ENCODE measurements around the gene PRDM8.
A peak's percentile ranks its signal among the peaks of the same experiment; 100 is the strongest.

The PRDM8 gene

DNA sequence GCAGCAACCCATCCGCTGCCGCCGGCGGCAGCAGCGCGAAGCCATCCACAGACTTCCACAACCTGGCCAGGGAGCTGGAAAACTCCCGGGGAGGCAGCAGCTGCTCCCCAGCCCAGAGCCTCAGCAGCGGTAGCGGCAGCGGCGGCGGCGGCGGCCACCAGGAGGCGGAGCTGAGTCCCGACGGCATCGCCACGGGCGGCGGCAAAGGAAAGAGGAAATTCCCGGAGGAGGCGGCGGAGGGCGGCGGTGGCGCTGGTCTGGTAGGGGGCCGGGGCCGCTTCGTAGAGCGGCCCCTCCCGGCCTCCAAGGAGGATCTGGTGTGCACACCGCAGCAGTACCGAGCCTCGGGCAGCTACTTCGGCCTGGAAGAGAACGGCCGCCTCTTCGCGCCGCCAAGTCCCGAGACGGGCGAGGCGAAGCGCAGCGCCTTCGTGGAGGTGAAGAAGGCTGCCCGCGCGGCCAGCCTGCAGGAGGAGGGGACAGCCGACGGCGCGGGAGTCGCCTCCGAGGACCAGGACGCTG lies 4.9 kb downstream of the PRDM8 start:
- peak; percentile 71 to 82 for DNase-seq

DNA sequence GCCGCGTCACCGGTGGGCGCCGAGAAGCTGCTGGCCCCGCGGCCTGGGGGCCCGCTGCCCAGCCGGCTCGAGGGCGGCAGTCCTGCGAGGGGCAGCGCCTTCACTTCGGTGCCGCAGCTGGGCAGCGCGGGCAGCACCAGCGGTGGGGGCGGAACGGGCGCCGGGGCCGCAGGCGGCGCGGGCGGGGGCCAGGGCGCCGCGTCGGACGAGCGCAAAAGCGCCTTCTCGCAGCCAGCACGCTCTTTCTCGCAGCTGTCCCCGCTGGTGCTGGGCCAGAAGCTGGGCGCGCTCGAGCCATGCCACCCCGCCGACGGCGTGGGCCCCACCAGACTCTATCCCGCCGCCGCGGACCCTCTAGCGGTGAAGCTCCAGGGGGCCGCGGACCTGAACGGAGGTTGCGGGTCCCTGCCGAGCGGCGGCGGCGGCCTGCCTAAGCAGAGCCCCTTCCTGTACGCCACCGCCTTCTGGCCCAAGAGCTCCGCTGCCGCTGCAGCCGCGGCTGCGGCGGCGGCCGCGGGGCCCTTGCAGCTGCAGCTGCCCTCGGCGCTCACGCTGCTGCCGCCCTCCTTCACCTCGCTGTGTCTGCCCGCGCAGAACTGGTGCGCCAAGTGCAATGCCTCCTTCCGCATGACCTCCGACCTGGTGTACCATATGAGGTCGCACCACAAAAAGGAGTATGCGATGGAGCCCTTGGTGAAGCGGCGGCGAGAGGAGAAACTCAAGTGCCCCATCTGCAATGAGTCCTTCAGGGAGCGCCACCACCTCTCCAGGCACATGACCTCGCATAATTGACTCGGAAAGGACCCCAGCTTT lies 5.6 kb downstream of the PRDM8 start:
- DNase-seq = peak; percentile 52 to 65

DNA sequence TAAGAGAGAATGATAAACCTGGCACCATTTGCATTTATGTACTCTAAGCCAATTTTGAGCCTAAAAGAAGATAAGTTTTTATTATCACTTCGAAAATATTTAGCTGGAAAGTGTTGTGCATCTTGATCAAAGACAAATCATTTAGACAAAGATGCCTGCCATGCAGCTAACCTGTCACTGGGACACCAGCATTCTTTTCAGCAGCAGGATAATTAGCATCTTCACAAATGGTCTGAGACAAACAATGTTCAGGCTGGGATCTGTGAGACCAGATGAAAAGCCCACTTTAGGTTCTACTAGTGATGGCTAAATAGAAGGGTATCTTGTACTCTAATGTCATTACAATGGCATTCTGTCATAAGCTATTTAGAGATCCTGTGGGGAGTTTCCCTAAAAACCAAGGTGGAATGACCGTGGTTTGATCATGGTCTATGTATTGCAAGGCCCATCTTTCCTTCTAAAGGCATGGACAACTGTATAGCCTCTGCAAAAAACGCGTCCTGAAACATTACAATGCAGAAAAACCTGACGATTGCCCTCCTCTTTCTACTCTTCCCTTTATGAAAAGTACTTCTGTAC lies 7.2 kb downstream of the PRDM8 start:
- DNase-seq = no peak

DNA sequence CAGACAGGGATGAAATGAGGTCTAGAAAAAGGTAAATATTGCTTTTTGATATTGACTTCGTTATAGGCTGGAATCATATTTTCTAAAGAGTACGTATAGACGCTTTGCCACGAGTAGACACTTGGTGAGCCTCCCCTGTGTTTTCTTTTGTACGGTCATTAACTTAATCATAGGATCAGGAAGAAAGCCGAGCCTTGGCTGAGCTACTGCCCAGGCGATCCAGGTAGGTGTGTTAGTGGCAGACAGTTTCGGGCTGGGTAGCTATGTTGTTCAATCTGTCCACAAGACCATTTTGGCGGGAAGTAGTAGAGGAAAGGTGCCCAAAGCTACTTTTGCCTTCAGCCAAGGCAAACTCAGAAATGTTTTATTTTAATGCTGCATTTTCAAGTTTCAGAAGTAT lies 8.8 kb downstream of the PRDM8 start:
- no peak for DNase-seq

DNA sequence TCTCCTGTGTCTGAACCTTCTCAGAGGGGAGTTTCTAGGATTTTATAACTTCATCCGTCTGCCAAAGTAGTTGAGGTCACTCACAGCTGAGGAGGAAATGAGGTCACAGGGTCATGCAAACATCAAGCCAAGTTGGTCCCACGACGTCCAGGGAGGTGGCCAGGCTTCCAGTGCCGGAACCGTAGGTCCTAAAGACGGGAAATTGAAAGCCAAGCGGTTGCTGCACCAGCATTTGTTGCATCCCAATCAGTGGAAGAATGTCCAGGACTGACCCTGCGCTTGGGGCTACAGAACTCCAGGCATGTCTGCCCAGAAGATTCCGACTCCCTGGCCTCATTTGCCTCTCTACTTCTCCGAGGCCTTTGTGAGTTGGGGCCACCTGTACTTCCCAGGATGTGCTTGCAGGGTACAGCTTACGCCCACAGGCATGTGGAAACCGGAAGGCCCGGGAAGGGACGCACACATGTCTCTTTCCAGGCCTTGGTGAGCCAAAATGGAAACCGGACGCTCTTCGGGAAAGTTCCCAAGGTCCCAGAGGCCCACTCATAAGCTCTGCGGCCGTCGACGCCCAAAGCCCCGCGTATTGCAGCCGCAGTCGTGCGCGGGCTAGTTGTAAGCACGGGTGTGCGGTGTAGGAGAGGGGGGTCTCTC lies 9.3 kb downstream of the PRDM8 start:
- DNase-seq = no peak

DNA sequence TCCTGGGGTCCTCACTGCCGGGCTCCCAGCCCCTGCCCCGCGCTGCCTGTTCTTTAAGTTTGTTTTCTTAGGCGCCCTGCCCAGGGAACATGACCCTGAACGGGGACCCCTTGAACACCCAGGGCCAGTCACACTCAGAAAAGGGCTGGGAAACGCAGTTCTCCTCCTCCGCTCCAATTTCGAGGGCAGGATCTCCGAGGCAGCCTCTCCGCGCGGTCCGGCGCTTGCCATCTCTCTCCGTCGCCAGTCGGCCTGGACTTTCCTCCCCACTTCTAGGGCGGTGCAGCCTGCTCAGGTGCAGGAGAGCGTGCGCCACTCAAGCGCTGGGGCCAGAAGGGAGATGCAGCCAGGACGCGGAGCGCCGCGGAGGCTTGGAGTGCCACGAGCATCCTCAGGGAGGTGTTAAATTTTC lies 9.9 kb downstream of the PRDM8 start:
- DNase-seq = no peak

DNA sequence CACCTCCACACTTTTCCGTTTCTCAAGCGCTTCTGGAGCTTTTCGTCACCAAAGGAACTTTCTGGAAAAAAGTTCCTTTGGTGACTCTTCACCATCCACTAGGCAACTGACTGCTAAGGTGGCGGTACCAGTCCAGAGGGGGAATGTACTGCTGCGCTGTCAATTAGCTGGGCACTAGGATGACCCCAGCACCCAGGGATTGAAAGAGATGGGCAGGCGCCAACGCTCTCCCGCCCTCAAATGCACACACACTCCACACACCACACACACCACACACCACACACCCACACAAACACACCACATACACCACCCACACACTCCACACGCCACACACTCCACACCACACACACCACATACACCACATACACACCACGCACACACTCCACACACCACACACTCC lies 10.4 kb downstream of the PRDM8 start:
- DNase-seq = no peak

DNA sequence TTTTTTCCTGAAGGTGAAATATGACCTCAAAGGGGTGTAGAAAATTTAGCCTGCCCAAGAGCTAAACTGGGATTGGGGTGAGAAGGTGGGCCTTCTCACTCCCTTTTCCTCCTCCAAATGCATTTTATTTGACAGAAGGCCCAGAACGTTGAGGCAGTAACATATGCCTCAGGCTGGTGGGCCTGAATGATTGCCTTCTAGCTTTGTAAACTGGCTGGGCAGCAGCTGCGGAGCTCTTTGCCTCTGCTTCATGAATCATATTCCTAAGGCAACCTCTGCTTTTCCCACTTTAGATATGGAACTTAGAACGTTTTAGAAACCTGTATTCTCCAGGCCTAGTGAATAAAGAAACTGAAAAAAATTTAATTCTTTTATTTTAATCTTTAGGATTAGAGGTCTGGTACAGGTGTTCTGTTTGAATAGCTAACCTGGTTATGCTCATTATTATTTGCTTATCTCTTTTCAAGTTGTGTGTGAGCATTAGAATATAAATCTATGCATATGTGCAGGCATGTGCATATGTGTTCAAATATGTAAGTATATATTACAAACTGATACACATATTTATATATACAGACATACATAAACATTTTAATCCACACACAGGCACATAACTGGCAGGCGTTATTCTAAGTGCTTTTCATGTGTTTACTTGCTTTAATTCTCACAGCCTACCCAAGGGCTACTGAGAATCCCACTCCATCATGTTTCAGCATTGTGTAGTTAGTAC lies 11.5 kb downstream of the PRDM8 start:
- DNase-seq = no peak

DNA sequence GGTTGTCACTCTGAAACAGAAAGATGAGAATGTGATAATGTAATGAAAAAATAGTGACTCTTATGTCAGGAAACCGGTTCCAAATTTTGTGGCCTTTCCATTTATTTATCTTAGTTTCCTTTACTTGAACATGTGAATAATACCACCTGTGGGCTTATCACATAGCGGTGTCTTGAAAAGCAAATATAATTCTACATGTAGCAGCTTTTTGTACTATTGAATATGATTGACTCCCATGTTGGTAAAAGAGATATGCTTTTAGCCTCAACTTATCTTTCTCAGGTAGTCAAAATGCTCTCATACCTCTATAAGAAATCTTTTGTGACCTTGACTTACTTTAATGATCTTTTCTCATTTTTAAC lies 12.0 kb downstream of the PRDM8 start:
- no peak for DNase-seq

DNA sequence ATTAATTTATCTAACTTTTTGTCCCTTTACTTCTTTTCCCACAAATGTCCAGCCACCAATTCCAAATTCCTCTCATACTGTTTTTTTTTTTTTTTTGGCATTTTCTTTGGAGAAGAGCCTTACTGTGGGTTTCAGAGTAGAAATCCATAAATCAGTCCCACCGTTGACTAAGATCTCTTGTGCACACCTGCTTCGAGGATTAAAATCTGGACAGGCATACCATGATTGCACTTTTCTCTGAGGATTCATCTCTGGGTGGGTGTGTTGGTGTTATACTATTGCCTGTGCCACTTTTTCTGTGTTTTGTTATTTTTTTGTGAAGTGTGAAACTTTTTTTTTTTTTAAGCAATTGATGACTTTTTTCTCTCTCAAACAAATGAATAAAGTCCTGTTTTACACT lies 13.2 kb downstream of the PRDM8 start:
- no peak for DNase-seq

DNA sequence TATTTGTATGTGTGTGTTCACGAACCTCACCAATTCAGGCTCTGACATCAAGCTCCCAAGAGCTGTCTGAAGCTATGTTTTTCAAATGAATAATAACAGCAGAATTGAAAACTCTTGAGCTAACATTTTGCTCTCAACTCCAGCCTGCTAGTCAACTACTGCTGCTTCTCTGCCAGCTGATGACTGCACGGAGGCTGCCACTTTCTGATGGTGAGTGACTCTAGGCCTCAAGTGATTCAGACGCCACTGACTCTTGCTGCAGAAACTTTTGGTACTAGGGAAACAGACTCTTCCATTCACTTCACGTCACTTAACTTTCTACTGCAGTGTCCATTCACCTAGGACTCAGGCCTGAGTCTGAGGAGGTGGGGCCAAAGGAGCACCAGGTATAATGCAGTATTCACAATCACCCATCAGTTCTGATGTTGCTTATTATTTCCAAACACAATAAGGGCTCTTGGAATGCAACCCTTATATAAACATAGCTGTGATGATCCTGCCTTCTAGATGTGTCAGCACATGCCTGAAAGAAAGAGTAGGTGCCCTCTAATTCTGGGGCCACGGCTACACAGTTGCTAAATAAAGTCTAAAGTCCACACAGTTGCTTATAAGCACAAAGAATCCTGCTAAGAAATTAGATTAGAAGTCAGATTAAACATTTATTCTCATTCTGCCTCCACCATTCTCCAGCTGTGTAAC lies 16.0 kb downstream of the PRDM8 start:
- DNase-seq = no peak

DNA sequence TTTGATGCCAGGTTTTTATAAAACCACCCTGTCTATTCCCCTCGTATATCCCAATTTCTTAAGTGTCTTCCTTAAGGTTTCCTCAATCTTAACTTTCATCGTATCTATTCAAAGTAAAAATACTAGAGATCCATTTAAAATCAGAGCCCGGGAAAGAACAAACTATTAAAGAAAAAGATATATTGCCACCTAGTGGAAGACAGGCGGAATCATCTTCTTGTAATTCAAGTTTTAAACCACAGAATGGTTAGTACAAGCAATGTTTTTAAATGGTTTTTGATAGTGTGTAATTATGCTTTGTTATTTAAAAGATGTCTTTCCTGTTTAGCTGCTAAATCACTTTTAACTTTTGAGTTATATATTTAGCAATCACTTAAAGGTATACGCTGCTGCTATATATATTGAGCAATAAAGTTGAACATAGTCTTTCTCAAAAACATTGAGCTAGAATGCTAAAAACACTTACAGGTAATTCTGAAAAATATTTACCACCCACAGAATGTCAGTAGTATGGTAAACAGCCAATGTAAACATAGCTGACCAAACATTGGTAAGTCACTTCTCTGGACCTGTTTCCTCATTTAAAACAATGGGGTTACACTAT lies 18.2 kb downstream of the PRDM8 start:
- peak in 1 of 2 donors; percentile 50 for DNase-seq

DNA sequence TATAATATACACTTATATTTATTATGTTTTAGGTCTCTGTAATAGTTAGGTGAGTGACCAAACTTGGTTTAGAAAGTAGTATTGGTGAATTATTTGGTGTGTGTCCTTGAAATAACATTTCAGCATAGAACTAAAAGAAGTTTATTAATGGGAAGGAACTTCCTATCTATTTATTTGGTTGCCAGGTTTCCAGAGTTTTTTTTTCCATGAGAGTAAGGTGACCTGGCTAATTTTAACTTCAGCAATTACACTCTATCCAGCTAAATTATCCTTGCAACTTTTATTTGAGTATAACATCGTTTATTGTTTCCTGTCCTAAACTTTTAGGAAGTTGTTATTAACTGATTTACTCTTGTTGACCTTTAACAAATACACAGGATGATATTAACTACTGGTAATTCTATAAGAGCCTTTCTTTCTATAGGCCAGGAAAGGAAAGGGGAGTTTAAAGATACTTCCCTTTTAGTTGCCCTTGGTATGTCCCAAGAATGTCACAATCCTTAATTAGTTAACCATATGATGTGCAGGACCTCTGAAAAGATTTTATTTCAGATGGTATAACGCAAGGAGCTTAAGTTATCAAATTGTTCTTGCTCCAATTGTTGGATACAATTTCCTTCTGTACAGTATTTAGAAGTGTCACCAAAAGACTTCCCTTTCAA lies 18.9 kb downstream of the PRDM8 start:
- no peak for DNase-seq

DNA sequence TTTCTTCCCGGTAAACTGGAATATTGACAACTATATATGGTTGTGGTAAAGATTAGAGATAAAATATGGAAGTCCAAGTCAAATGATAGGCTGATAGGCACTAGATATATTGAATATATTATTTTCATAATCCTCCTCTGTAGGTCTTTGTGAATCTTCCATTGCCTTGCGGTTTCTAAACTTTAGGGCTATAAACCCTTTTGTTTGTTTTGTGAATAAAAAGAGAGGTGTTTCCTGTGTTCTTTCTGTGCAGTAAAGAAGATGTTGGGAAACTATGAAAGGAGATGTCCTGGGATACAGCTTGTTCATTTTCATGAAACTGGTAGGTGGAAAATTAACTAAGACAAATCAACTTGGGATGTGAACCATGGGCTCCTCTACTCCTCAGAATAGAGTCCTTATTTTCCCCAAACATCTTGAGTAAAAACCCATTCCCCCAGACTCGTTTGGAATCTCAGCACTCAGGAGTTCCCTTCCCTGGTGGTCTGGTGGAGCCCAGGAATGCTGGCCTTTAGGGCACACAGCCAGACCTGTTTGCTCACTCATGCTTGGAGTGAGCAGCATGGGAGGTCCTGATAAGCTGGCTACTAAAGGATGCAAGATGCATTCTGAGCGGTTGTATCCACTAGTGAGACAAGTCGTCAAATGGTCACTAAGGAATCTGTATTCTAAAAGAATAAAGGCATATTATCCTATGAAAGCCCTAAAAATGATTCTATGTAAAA lies 22.2 kb downstream of the PRDM8 start:
- no peak for DNase-seq

DNA sequence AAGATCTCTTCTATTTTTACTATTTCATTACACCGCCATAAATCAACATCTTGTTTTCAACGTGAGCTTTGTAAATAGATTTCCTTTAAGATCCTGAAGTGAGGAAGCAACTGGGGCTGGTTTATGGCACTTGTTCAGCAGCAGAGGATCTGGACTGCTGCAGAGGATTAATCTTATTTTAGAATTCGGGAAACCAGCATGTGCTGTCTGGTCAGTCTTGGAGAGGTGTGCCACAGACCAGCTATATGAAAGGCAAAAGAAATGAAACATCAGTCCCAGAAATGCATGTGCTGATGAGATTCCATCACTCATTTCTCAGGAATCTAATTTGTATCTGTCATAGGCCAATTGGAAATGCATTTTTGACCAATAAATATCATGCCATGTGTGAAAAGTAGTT lies 23.4 kb downstream of the PRDM8 start:
- DNase-seq = no peak

DNA sequence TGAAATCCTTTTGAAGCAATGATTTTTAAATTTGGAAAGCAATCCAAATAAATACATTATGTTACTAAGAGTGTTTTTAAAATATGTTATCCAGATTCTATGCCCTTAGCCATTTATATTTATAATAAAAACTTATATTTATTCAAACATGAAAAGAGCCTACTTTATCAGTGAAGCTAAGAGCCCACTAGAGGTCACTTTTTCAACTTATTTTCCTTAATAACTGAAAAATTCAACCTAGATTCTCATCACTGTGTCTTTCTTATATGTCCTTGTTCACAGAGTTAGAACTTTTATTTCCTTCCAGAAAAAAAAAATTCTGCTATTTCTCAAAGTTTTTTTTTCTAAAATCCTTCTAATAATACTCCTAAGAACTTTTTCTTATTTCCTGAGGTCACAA lies 23.9 kb downstream of the PRDM8 start:
- no peak for DNase-seq

DNA sequence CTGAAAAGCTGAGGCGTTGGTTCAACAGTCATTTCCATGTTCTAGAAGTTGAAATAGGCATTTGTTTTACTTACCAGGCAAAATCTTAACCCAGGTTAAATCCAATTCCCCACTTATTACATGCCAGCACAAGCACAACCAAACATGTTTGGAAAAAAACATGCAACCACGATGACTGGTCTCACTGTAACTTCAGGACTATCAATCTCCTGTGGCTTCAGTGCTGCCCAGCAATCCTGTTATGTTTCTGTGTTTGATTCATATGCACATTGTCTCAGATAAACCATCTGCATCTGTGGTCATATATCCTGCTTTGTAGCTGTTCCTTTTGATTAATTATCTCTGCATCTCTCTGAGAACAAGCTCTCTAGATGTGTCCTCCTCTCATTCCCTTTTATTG lies 28.3 kb downstream of the PRDM8 start:
- no peak for DNase-seq

DNA sequence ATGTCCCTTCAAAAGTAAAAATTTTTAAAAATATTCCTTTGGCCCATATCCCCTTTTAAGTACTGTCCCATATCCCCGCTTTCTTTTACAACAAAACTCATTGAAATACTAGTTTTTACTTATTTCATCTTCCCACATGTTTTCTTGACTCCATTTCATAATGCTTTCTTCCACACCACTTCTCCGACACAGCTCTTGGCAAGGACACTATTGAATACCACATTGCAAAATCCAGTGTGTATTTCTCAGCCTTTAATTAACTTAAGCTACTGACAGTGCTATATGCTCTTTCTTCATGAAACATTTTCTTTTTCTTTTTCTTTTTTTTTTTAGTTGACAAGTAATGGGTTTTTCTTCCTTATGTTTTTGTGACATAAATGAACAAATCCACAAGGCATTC lies 28.8 kb downstream of the PRDM8 start:
- no peak for DNase-seq

DNA sequence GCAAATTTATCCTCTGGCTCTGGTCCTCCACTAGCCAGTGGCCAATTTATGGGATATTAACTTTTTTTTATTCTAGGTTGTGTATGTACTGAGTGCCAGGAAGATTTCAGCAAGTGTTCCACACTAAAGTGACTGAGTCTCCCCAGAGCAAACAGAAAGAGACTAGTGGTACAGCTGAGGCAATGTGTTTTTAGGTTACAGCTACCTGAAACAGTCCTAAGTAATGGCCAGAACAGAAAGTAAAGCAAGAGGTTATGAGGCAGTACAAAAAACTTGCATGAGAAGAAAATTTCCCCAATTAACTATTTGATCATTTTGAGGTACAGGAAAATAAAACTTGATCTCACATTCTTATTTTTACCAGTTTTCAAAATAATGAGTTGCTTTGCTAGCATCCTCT lies 31.2 kb downstream of the PRDM8 start:
- no peak for DNase-seq

DNA sequence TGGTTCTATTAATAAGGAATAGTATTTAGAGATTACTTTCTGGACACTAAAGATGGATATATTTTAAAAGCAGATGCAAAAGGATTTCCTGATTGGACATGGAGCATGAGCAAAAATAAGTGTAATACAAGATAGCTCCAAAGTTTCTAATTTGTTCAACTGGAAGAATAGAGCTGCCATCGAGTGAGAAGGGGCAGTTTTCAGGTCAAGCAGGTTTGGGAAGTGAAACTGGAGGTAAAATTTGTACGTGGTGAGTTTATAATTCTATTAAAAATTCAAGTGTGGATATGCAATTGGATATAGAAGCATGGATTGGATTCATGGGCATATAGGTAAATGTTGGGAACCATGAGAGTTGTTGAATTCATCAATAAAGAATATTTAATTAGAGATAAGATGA lies 31.8 kb downstream of the PRDM8 start:
- DNase-seq = no peak

DNA sequence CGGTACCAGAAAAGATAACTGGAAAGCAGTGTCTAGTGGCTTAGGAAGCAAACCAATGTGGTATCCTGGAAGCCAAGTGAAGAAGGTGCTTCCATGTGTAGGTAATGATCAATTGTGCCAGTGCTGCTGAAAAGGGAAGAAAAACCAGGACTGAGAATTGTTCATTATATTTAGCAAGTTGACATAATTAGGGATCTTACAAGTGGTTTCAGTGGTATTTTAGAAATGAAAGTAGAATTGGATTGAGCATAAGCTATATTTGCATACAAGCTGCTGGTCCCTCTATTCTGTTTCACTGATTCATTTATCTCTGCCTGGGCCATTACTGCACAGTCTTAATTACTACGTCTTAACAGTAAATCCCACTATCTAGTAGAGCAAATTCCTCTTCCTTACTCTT lies 32.3 kb downstream of the PRDM8 start:
- no peak for DNase-seq

Measured in CD4-positive, alpha-beta T cell treated with Interferon alpha-2 for 1 hour (primary cell).